Activated naive CD4-positive, alpha-beta T cell treated with anti-CD3 and anti-CD28 coated beads for 36 hours (primary cell): ENCODE data around the gene PPP1R15B. TPM values are rescaled to one million over a fixed set of nuclear protein-coding genes. Genes with fewer than 3 reads are reported as not detected.
A peak's percentile ranks its signal among the peaks of the same experiment; 100 is the strongest.

ENCODE experiments used
- CTCF ChIA-PET: fragments of 350-600 bp; sonication (Branson Sonifier 250); formaldehyde crosslinking; loops from one replicate; lab custom pipeline; 2021; ENCODE audit warnings: antibody characterized with exemption; lab: Charles Lee
- DNase-seq: peaks from one replicate; pipeline ENCODE4 v3.0.0-alpha.2; 2020
- H3K27ac Mint-ChIP-seq: one replicate; pipeline ENCODE4 v1.8.0; 2021; ENCODE audit warnings: mild to moderate bottlenecking, mixed read lengths
- H3K27me3 Mint-ChIP-seq: one replicate; pipeline ENCODE4 v1.8.0; 2021; ENCODE audit warnings: low read depth, mixed read lengths
- H3K36me3 Mint-ChIP-seq: one replicate; pipeline ENCODE4 v1.8.0; 2021; ENCODE audit warnings: low read depth, mixed read lengths
- H3K4me1 Mint-ChIP-seq: one replicate; pipeline ENCODE4 v1.8.0; 2021; ENCODE audit warnings: low read depth, mixed read lengths
- H3K4me3 Mint-ChIP-seq: one replicate; pipeline ENCODE4 v1.8.0; 2021; ENCODE audit warnings: mild to moderate bottlenecking, moderate library complexity, mixed read lengths
- H3K9me3 Mint-ChIP-seq: one replicate; pipeline ENCODE4 v1.8.0; 2021; ENCODE audit warnings: mixed read lengths
- intact Hi-C: fragments of 100-400 bp; cut with micrococcal nuclease; formaldehyde crosslinking; loops from one replicate; pipeline ENCODE4 v1.15.1; 2023
- total RNA-seq, 2 experiments: library from RNA; stranded (reverse); gene quantifications; one replicate each; pipeline ENCODE4 v1.2.3, GENCODE V29; 2021

PPP1R15B gene
- total RNA-seq, 2 experiments from 2014 or later: 63.7 to 65.6 TPM

DNA sequence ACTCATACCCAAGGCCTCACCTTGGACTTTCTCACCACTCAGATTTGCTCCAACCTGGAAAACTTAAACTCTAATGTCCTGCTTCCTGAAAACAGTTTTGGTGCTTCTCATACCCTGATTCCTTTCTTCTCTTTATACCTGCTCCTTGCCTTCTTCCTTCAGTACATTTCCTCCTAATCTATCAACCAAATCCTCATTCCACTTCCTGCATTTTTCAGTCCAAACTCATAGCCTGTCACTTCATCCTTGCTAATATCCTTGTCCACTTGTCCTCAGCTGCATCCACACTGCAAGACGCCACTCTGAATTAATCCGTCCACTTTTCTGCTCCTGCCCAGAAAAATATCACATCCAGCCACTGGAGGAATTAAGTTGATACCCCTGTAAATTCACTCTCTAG is 25.9 kb downstream of the PPP1R15B start:
- Mint-ChIP-seq H3K4me3 (no peak overlapping the region), H3K4me1 (peaks cover 4% of the 10 kb centered on the region), H3K27me3 (no peaks in the 10 kb centered on the region), H3K9me3 (no peaks in the 10 kb centered on the region), H3K27ac (no peak overlapping the region), H3K36me3 (no peaks in the 10 kb centered on the region)
- no peak for DNase-seq
- CTCF ChIA-PET: interaction anchor here (0.6 to 2.0 kb wide), 4 partner anchors 13 to 179 kb away, joined by 3 to 13 read pairs (median 3); no protein-coding TSS in a partner anchor
- intact Hi-C loops: no loop called here

GRCh38 chr1:204384636-204385352 is 26.8 kb downstream of the PPP1R15B start:
- intact Hi-C loops: no loop called here
- Mint-ChIP-seq H3K4me1 (peaks cover 3% of the 10 kb centered on the region), H3K36me3 (no peaks in the 10 kb centered on the region), H3K27me3 (peaks cover 1% of the 10 kb centered on the region), H3K27ac (no peak overlapping the region), H3K9me3 (no peaks in the 10 kb centered on the region), H3K4me3 (no peak overlapping the region)
- CTCF ChIA-PET: interaction anchor here (0.6 to 2.0 kb wide), 5 partner anchors 14 to 193 kb away, joined by 3 to 13 read pairs (median 3); no protein-coding TSS in a partner anchor
- no peak for DNase-seq

DNA sequence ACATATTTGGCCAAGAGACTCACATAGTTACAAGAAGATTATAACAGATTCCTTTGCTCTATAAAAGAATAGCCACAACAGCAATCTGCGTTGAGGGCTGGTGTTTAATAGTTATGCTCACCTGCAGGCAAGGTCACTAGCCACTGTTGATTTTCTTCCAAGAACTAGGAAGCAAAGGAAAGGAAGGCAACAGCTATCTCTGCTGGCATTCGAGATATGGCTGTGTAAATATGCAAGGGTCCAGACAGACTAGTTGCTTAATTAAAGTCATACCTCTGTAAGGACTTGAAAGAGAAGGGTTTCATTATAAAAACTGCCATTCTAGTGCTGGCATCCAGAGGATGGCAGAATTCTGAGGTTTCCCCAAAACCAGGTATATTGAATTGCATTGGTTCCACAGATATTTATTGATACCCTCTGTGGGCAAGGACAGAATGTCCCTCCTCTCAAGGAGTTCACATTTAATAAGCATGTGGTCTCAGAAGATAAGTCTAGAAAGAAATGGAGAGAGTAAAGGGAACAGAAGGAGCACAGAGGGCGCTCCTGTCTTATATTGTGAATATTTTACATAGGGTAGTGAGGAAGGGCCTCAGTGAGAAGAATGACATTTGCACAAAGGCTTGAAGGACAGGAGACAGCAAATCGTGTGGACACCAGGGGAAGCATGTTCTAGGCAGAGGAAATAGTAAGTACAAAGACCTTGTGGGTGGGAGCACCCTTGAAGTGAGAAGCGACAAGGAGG is 28.3 kb downstream of the PPP1R15B start:
- H3K4me3 Mint-ChIP-seq: no peak overlapping the region
- CTCF ChIA-PET: interaction anchor here (0.9 to 1.8 kb wide), 2 partner anchors 15 to 169 kb away, joined by 3 to 15 read pairs; partner anchors contain the start of gene GOLT1A
- peaks cover 4% of the 10 kb centered on the region for H3K4me1 Mint-ChIP-seq
- H3K9me3 Mint-ChIP-seq: no peaks in the 10 kb centered on the region
- peaks cover 2% of the 10 kb centered on the region for H3K27me3 Mint-ChIP-seq
- intact Hi-C loops: loop anchor here (2.0 kb wide), 1 partner anchor 15 kb away; no protein-coding TSS in a partner anchor
- DNase-seq: no peak
- no peak overlapping the region for H3K27ac Mint-ChIP-seq
- H3K36me3 Mint-ChIP-seq: no peaks in the 10 kb centered on the region

DNA sequence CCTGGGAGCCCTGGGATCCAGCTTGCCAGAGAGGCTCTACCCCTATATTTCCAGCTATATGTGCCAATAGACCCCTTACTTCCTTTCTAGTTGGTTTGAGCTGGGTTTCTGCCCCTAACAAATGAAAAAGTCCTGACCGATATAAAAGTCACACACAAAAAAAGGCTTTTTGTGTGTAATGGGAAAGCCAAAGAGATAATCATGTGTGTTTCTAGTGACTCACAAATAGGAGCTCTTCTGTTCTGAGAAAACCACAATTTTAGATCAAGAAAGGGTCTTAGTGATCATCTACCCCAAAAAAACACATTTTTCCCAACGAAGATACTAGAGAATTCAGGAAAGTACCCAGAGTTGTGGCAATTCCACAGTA is 28.9 kb downstream of the PPP1R15B start:
- intact Hi-C loops: loop anchor here (1.0 to 2.0 kb wide), 2 partner anchors 16 to 29 kb away; partner anchors contain the start of gene PPP1R15B

DNA sequence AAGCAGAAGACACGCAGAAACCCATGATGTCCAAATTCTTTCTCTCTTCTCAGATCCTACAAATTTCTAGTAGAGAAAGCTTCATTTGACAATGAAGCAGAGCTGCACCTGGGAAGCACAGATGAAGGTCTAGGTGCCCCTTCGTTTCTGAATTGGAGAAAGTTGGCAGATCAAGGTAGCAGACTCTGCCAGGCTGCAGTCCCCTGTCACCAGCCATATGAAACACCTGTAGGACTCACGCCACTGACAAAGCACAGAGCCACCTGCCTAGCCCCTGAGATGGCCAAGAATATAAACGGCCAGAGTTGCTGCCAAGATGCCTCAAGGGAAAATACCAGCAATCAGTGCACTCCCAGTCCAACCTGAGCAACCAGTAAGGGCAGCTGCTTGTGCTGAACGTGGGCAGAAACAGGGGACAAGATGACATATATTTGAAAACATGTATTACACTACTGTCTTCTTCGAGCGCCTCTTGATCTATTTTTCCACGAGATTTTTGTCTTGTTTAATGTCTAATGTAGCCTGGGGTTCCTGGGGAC is 31.3 kb downstream of the PPP1R15B start:
- no peak overlapping the region for H3K27ac Mint-ChIP-seq
- no peak overlapping the region for H3K4me3 Mint-ChIP-seq
- no peak for DNase-seq
- peaks cover 12% of the 10 kb centered on the region for H3K27me3 Mint-ChIP-seq
- H3K4me1 Mint-ChIP-seq: peaks cover 13% of the 10 kb centered on the region
- no peaks in the 10 kb centered on the region for H3K36me3 Mint-ChIP-seq
- intact Hi-C loops: no loop called here
- no peaks in the 10 kb centered on the region for H3K9me3 Mint-ChIP-seq
- CTCF ChIA-PET: interaction anchor here (0.6 to 5.4 kb wide), 2 partner anchors 18 to 145 kb away, joined by 3 to 34 read pairs; no protein-coding TSS in a partner anchor

More for the DNA sequence above, 28.9 kb downstream of the PPP1R15B start:
- Mint-ChIP-seq H3K4me1 (peaks cover 10% of the 10 kb centered on the region), H3K36me3 (no peaks in the 10 kb centered on the region), H3K4me3 (no peak overlapping the region), H3K9me3 (no peaks in the 10 kb centered on the region), H3K27ac (no peak overlapping the region), H3K27me3 (peaks cover 9% of the 10 kb centered on the region)
- DNase-seq: no peak
- CTCF ChIA-PET: interaction anchor here (0.9 to 1.8 kb wide), 4 partner anchors 15 to 364 kb away, joined by 3 to 15 read pairs (median 4); partner anchors contain the start of gene GOLT1A

GRCh38 chr1:204377800-204378668 is 33.6 kb downstream of the PPP1R15B start:
- intact Hi-C loops: no loop called here
- no peak overlapping the region for H3K27ac Mint-ChIP-seq
- H3K27me3 Mint-ChIP-seq: peaks cover 12% of the 10 kb centered on the region
- peak overlapping the region; percentile 77 for H3K4me3 Mint-ChIP-seq
- CTCF ChIA-PET: interaction anchor here (0.8 to 5.4 kb wide), 9 partner anchors 9 to 215 kb away, joined by 3 to 34 read pairs (median 3); no protein-coding TSS in a partner anchor
- H3K36me3 Mint-ChIP-seq: no peaks in the 10 kb centered on the region
- peaks cover 13% of the 10 kb centered on the region for H3K4me1 Mint-ChIP-seq
- peak; percentile 55 for DNase-seq
- H3K9me3 Mint-ChIP-seq: no peaks in the 10 kb centered on the region

DNA sequence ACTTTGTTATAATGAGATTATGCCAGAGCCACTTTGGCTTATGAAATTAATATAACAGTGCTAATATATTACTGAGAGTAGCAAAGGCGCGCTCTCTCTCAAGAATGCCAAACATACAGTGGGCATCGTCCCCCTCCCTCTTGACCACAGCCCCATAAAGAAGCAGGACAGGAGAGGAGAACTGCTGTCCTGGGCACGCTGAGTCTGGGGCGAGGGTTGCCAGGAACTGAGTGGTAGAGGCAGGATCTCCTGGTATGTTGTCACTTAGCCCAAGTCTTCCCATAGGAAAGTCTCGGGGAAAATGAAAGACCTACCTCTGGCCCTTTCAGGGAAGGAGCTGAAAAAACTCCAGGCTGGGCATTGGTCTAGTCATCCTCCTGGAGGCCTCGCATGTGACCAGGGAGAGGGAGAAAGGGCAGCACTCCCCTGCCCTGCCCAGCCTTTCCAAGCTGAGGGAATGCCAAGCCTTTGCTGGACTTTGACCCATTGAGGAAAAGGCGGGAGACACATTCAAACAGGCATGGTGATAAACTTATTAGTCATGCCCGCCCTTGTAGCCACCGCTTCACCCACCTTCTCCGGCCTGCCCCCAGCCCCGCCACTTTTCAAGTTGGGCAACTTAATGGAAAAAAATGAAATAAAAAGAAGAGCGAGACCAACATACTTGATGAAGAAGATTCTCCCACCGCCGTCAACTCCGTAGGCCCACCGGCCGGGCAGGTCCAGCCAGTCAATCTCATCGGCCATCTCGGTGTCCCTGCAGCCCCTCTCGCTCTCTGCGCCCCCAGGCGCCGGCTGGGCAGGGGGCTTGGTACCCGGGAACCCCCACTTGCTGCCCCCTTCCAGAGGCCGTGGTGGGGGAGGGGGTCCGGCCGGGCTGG is 34.5 kb downstream of the PPP1R15B start:
- no peaks in the 10 kb centered on the region for H3K36me3 Mint-ChIP-seq
- no peaks in the 10 kb centered on the region for H3K9me3 Mint-ChIP-seq
- no peak overlapping the region for H3K27ac Mint-ChIP-seq
- no peak for DNase-seq
- intact Hi-C loops: no loop called here
- CTCF ChIA-PET: interaction anchor here (0.8 to 5.4 kb wide), 8 partner anchors 8 to 170 kb away, joined by 3 to 34 read pairs (median 4); no protein-coding TSS in a partner anchor
- H3K4me3 Mint-ChIP-seq: peak overlapping the region; percentile 49
- peaks cover 12% of the 10 kb centered on the region for H3K27me3 Mint-ChIP-seq
- H3K4me1 Mint-ChIP-seq: peaks cover 13% of the 10 kb centered on the region

GRCh38 chr1:204376465-204376864 is 35.2 kb downstream of the PPP1R15B start:
- Mint-ChIP-seq H3K9me3 (no peaks in the 10 kb centered on the region), H3K27ac (no peak overlapping the region), H3K27me3 (peaks cover 12% of the 10 kb centered on the region), H3K4me1 (peaks cover 11% of the 10 kb centered on the region), H3K36me3 (no peaks in the 10 kb centered on the region), H3K4me3 (no peak overlapping the region)
- DNase-seq: no peak
- intact Hi-C loops: no loop called here
- CTCF ChIA-PET: interaction anchor here (1.7 to 5.4 kb wide), 3 partner anchors 13 to 213 kb away, joined by 5 to 34 read pairs (median 15); no protein-coding TSS in a partner anchor

DNA sequence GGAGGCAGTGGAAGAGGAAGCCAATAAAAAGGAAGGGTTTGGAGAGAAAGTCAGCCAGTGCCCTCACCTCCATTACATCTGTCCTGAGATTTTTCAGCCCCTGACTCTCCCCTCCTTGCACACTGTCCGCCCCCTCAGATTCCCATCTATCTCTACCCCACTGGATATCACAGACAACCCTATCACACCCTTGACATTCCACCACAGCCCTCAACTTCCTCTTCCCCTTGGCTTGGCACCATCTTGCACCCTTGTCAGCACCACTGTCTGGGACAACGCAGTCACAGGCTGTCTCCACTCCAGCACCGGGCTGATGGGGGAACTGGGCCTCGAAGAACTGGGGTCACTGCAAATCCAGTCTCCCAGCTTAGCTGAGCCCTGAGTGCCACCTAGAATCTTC is 37.7 kb downstream of the PPP1R15B start:
- Mint-ChIP-seq H3K4me1 (peaks cover 10% of the 10 kb centered on the region), H3K27ac (no peak overlapping the region), H3K9me3 (no peaks in the 10 kb centered on the region), H3K4me3 (no peak overlapping the region), H3K36me3 (no peaks in the 10 kb centered on the region), H3K27me3 (peaks cover 11% of the 10 kb centered on the region)
- intact Hi-C loops: no loop called here
- DNase-seq: no peak
- CTCF ChIA-PET: interaction anchor here (1.0 to 3.5 kb wide), 2 partner anchors 11 to 119 kb away, joined by 3 to 15 read pairs; no protein-coding TSS in a partner anchor

DNA sequence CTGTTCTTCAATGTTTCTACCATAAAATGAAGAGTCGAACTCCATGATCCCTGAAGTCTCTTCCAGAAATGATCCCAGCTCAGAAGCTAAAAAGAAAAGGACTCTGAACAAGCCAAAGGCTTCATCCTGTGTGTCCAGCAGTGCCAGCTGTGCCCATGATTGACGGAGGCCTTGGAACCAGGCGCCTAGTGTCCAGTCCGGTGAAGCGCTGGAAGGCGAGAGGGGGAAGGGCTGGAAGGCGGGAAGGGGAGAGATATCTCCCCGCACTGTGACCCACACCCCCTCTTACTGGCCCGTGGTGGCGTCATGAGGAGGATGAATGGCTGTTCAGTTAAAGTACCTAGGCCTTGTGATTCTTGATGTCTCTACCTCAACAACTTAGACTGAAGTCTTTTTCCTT is 41.4 kb downstream of the PPP1R15B start:
- DNase-seq: no peak
- CTCF ChIA-PET: interaction anchor here (0.6 to 0.9 kb wide), 3 partner anchors 28 to 207 kb away, joined by 3 to 4 read pairs (median 3); no protein-coding TSS in a partner anchor
- Mint-ChIP-seq H3K36me3 (no peaks in the 10 kb centered on the region), H3K9me3 (no peaks in the 10 kb centered on the region), H3K27me3 (no peaks in the 10 kb centered on the region), H3K4me3 (no peak overlapping the region), H3K4me1 (no peaks in the 10 kb centered on the region), H3K27ac (no peak overlapping the region)
- intact Hi-C loops: no loop called here
